SK-N-SH (cell line): ENCODE data around the gene GSTM2. TPM values are rescaled to one million over a fixed set of nuclear protein-coding genes. Genes with fewer than 3 reads are reported as not detected.
"Not testable (repeated sequence)": the region's sequence is repeated elsewhere in the genome, so short reads cannot be mapped to it uniquely, and the experiment has no call there.

Experiments used
- CTCF ChIA-PET: fragments of 300-600, 350-600 bp; formaldehyde crosslinking; extraction: SDS; loops from one replicate; lab custom pipeline; 2021; lab: Yijun Ruan, JAX
- POLR2A ChIA-PET: fragments of 350-600 bp; sonication (Branson Sonifier 250); formaldehyde crosslinking; extraction: SDS; loops from one replicate; lab custom pipeline; 2020; ENCODE audit warnings: antibody characterized with exemption, inconsistent platforms; lab: Yijun Ruan, JAX
- DNase-seq: peaks from one replicate; pipeline ENCODE4 v3.0.0; 2012
- H2AFZ ChIP-seq: fragments of 200-600 bp; sonication (generic); 2 replicates; pipeline ENCODE4 v1.8.1; 2016; ENCODE audit warnings: antibody characterized with exemption, mild to moderate bottlenecking, low read depth
- H3F3A ChIP-seq: fragments of 200-600 bp; sonication (generic); replicated peaks from 2 replicates; pipeline ENCODE3; 2016; ENCODE audit warnings: antibody characterized with exemption, mild to moderate bottlenecking; ENCODE audit not compliant: insufficient read depth
- H3K27ac ChIP-seq, 2 experiments: fragments of 200-500 bp in 1 of 2; fragments of 200-600 bp in 1 of 2; sonication (Bioruptor generic) in 1 of 2; sonication (generic), shearing (Covaris generic) in 1 of 2; 2 replicates each; pipeline versions ENCODE4 v1.5.1 to v1.6.1; 2014 to 2016; ENCODE audit warnings: low read depth in 2 of 2, inconsistent platforms in 1 of 2, low read length in 1 of 2, mild to moderate bottlenecking in 1 of 2, mixed read lengths in 1 of 2
- H3K27me3 ChIP-seq: fragments of 200-600 bp; sonication (generic), shearing (Covaris generic); 2 replicates; pipeline ENCODE4 v1.6.1; 2016; ENCODE audit warnings: mixed run types; ENCODE audit not compliant: insufficient read depth
- H3K36me3 ChIP-seq, 2 experiments: fragments of 200-500 bp in 1 of 2; fragments of 200-600 bp in 1 of 2; sonication (Bioruptor generic) in 1 of 2; sonication (generic) in 1 of 2; replicated peaks in 1 of 2; 2 replicates each; pipeline versions ENCODE3 to v1.5.1; 2014 to 2016; ENCODE audit warnings: low read length in 1 of 2, mild to moderate bottlenecking in 1 of 2; ENCODE audit not compliant: insufficient read depth in 2 of 2, control insufficient read depth in 1 of 2
- H3K4me1 ChIP-seq, 2 experiments: fragments of 200-500 bp in 1 of 2; fragments of 200-600 bp in 1 of 2; sonication (Bioruptor generic) in 1 of 2; sonication (generic), shearing (Covaris generic) in 1 of 2; 2 replicates each; pipeline versions ENCODE4 v1.5.1 to v1.6.1; 2014 to 2016; ENCODE audit warnings: low read depth in 1 of 2, low read length in 1 of 2, mixed run types in 1 of 2; ENCODE audit not compliant: insufficient read depth in 2 of 2, control insufficient read depth in 1 of 2
- H3K4me2 ChIP-seq: fragments of 200-600 bp; sonication (generic), shearing (Covaris generic); 2 replicates; pipeline ENCODE4 v1.6.1; 2017; ENCODE audit warnings: mixed run types
- H3K4me3 ChIP-seq, 2 experiments: fragments of 200-500 bp in 1 of 2; fragments of 200-600 bp in 1 of 2; sonication (Bioruptor generic) in 1 of 2; sonication (generic), shearing (Covaris generic) in 1 of 2; 2 replicates each; pipeline versions ENCODE4 v1.5.1 to v1.8.1; 2014 to 2016; ENCODE audit warnings: low read depth in 2 of 2, inconsistent platforms in 1 of 2, low read length in 1 of 2, mild to moderate bottlenecking in 1 of 2, mixed read lengths in 1 of 2, moderate library complexity in 1 of 2
- H3K79me2 ChIP-seq: fragments of 200-600 bp; sonication (generic); 2 replicates; pipeline ENCODE4 v1.8.1; 2017; ENCODE audit warnings: mild to moderate bottlenecking; ENCODE audit not compliant: insufficient read depth
- H3K9ac ChIP-seq: fragments of 200-600 bp; sonication (generic); 2 replicates; pipeline ENCODE4 v1.6.1; 2017; ENCODE audit warnings: mixed run types
- H3K9me2 ChIP-seq: fragments of 200-600 bp; sonication (generic); 2 replicates; pipeline ENCODE4 v1.6.1; 2017; ENCODE audit warnings: mixed run types
- H3K9me3 ChIP-seq: fragments of 200-600 bp; sonication (generic); 2 replicates; pipeline ENCODE4 v1.6.1; 2017; ENCODE audit warnings: mixed run types, mild to moderate bottlenecking, moderate library complexity
- H4K20me1 ChIP-seq: fragments of 200-600 bp; sonication (generic); 2 replicates; pipeline ENCODE4 v1.6.1; 2017; ENCODE audit warnings: mild to moderate bottlenecking, mixed run types; ENCODE audit not compliant: insufficient read depth
- EP300 ChIP-seq, 2 experiments: IDR thresholded peaks; 2 replicates each; pipeline versions ENCODE4 v1.4.0 to v1.6.1; 2012; ENCODE audit warnings: borderline replicate concordance in 1 of 2, low read depth in 1 of 2, low read length in 1 of 2
- FOSL2 ChIP-seq: IDR thresholded peaks from 2 replicates; pipeline ENCODE4 v1.4.0; 2012; ENCODE audit warnings: low read depth, mild to moderate bottlenecking, moderate library complexity, borderline replicate concordance
- MXI1 ChIP-seq: IDR thresholded peaks from 2 replicates; pipeline ENCODE4 v1.6.1; 2012; ENCODE audit warnings: mild to moderate bottlenecking, low read depth, low read length, improper control_type of control experiment
- RAD21 ChIP-seq: IDR thresholded peaks from 2 replicates; pipeline ENCODE4 v1.6.1; 2012; ENCODE audit warnings: mild to moderate bottlenecking, low read length
- SIN3A ChIP-seq: IDR thresholded peaks from 2 replicates; pipeline ENCODE4 v1.6.1; 2012; ENCODE audit warnings: low read depth, mild to moderate bottlenecking, low read length, moderate library complexity, borderline replicate concordance
- TCF12 ChIP-seq: IDR thresholded peaks from 2 replicates; pipeline ENCODE4 v1.4.0; 2012
- TEAD4 ChIP-seq: IDR thresholded peaks from 2 replicates; pipeline ENCODE4 v1.4.0; 2012; ENCODE audit warnings: mild to moderate bottlenecking, borderline replicate concordance; ENCODE audit not compliant: insufficient read depth
- WGBS: methylation state at CpG from one replicate; pipeline ENCODE4 v1.1.6; 2017; ENCODE audit warnings: low lambda C conversion rate; 5-methylcytosine and 5-hydroxymethylcytosine counted together
- polyA plus RNA-seq, 3 experiments: library from polyadenylated mRNA; depleted of rRNA; stranded (reverse); fragments of >200 nt; gene quantifications; 2 replicates each; pipeline ENCODE4 v1.2.3, GENCODE V29; 2012

GSTM2 gene
- polyA plus RNA-seq, 1 of the 3 experiments (the other 2 are of a cell fraction), result 70.2 TPM

GRCh38 chr1:109673861-109674260 is 6.0 kb downstream of the GSTM2 start:
- H4K20me1 ChIP-seq, CTCF ChIA-PET, H2AFZ ChIP-seq, H3K4me1 ChIP-seq, DNase-seq, H3K4me2 ChIP-seq, H3K9ac ChIP-seq, H3F3A ChIP-seq, POLR2A ChIA-PET, H3K9me3 ChIP-seq, H3K4me3 ChIP-seq, H3K36me3 ChIP-seq, H3K79me2 ChIP-seq, H3K27ac ChIP-seq, H3K9me2 ChIP-seq, H3K27me3 ChIP-seq: not testable (repeated sequence)
- 91% methylated on average over 2 of the region's 2 CpGs for WGBS

- H3F3A ChIP-seq, H4K20me1 ChIP-seq, H3K4me2 ChIP-seq, H3K27ac ChIP-seq, H3K79me2 ChIP-seq, POLR2A ChIA-PET, H3K27me3 ChIP-seq, DNase-seq, H3K4me1 ChIP-seq, H3K9me2 ChIP-seq, H3K9me3 ChIP-seq, H3K36me3 ChIP-seq, H3K4me3 ChIP-seq, H2AFZ ChIP-seq, H3K9ac ChIP-seq: not testable (repeated sequence)
- 78% methylated on average over 3 of the region's 3 CpGs for WGBS
- CTCF ChIA-PET, result interaction anchor here (1.0 kb wide), 2 partner anchors 97 to 144 kb away, joined by 3 read pairs; no protein-coding TSS in a partner anchor
Measured at GRCh38 chr1:109676683-109677381, 9.0 kb downstream of the GSTM2 start.

GRCh38 chr1:109677459-109677858 is 9.6 kb downstream of the GSTM2 start:
- ChIA-PET CTCF (interaction anchor here (1.0 kb wide), 2 partner anchors 96 to 145 kb away, joined by 3 read pairs; no protein-coding TSS in a partner anchor), POLR2A (no interaction called here)
- Histone ChIP-seq H3K79me2 (no peaks in the 10 kb centered on the region), H2AFZ (no peak overlapping the region), H3K27ac (no peak overlapping the region), H3K27me3 (no peaks in the 10 kb centered on the region), H3K9me3 (no peaks in the 10 kb centered on the region), H3K9ac (no peak overlapping the region), H3F3A (no peaks in the 10 kb centered on the region), H3K36me3 (no peaks in the 10 kb centered on the region), H3K4me1 (no peaks in the 10 kb centered on the region), H3K4me2 (no peak overlapping the region), H3K4me3 (no peak overlapping the region), H3K9me2 (no peaks in the 10 kb centered on the region), H4K20me1 (no peaks in the 10 kb centered on the region)
- TF ChIP-seq SIN3A (no peak), TEAD4 (no peak), EP300 (IDR thresholded peaks at IDR 0.05; ENCODE audit: borderline replicate concordance in 1 of 2, low read depth in 1 of 2, low read length in 1 of 2) (no peak), TCF12 (no peak), FOSL2 (no peak), MXI1 (no peak), RAD21 (no peak)
- 82% methylated on average over 3 of the region's 3 CpGs for WGBS
- DNase-seq, result no peak

- DNase-seq, H3K79me2 ChIP-seq, H3K9me3 ChIP-seq, H2AFZ ChIP-seq, H3K4me1 ChIP-seq, POLR2A ChIA-PET, H3K9ac ChIP-seq, H3K4me2 ChIP-seq, H3K27me3 ChIP-seq, H4K20me1 ChIP-seq, H3K36me3 ChIP-seq, H3F3A ChIP-seq, H3K27ac ChIP-seq, H3K9me2 ChIP-seq, CTCF ChIA-PET, H3K4me3 ChIP-seq: not testable (repeated sequence)
- 85% methylated on average over 2 of the region's 2 CpGs for WGBS
Measured at GRCh38 chr1:109678637-109679036, 10.8 kb downstream of the GSTM2 start.

GRCh38 chr1:109684777-109685176 is 16.9 kb downstream of the GSTM2 start:
- H3K4me1 ChIP-seq, H4K20me1 ChIP-seq: not testable (repeated sequence)

More at GRCh38 chr1:109684777-109685176, 16.9 kb downstream of the GSTM2 start:
- H3K4me3 ChIP-seq, H3K9me3 ChIP-seq, H3K9ac ChIP-seq, H3K36me3 ChIP-seq, H3K27me3 ChIP-seq, POLR2A ChIA-PET, DNase-seq, H2AFZ ChIP-seq, H3K79me2 ChIP-seq, H3K4me2 ChIP-seq, H3K27ac ChIP-seq, H3F3A ChIP-seq, CTCF ChIA-PET, H3K9me2 ChIP-seq: not testable (repeated sequence)
- WGBS, result no CpG with 5 or more reads among the region's 6 CpGs
